H9 (cell line): ENCODE results near the gene DBX2. TPM values are rescaled to one million over a fixed set of nuclear protein-coding genes. Genes with fewer than 3 reads are reported as not detected.

Experiments
- DNase-seq: peaks from one replicate; pipeline ENCODE4 v3.0.0-alpha.2; 2017
- H2AFZ ChIP-seq: one replicate; pipeline ENCODE4 v1.6.1; 2013; ENCODE audit warnings: mild to moderate bottlenecking, low read length, control low read depth, moderate library complexity
- H2AK5ac ChIP-seq: 2 replicates; pipeline ENCODE4 v1.6.1; 2013; ENCODE audit warnings: low read length, control low read depth, mixed read lengths; ENCODE audit not compliant: insufficient read length
- H2BK120ac ChIP-seq: one replicate; pipeline ENCODE4 v1.6.1; 2013; ENCODE audit warnings: low read depth, mild to moderate bottlenecking, low read length, control low read depth, inconsistent platforms; ENCODE audit not compliant: poor library complexity, severe bottlenecking
- H2BK12ac ChIP-seq: 2 replicates; pipeline ENCODE4 v1.6.1; 2013; ENCODE audit warnings: low read length, control low read depth, mixed read lengths, low read depth; ENCODE audit not compliant: insufficient read length
- H2BK15ac ChIP-seq: 2 replicates; pipeline ENCODE4 v1.6.1; 2013; ENCODE audit warnings: low read depth, low read length, control low read depth
- H2BK20ac ChIP-seq: one replicate; pipeline ENCODE4 v1.6.1; 2013; ENCODE audit warnings: low read depth, mild to moderate bottlenecking, low read length, control low read depth, inconsistent platforms; ENCODE audit not compliant: poor library complexity, severe bottlenecking
- H2BK5ac ChIP-seq: 2 replicates; pipeline ENCODE4 v1.6.1; 2013; ENCODE audit warnings: low read length, control low read depth, mixed read lengths; ENCODE audit not compliant: insufficient read length
- H3K14ac ChIP-seq: 2 replicates; pipeline ENCODE4 v1.6.1; 2013; ENCODE audit warnings: low read length, control low read depth; ENCODE audit not compliant: insufficient read depth
- H3K18ac ChIP-seq: 2 replicates; pipeline ENCODE4 v1.6.1; 2013; ENCODE audit warnings: low read depth, mild to moderate bottlenecking, mixed read lengths, low read length, control low read depth; ENCODE audit not compliant: insufficient read length
- H3K23ac ChIP-seq: 2 replicates; pipeline ENCODE4 v1.6.1; 2013; ENCODE audit warnings: low read length, control low read depth, mixed read lengths, low read depth; ENCODE audit not compliant: insufficient read length
- H3K23me2 ChIP-seq: 2 replicates; pipeline ENCODE4 v1.6.1; 2013; ENCODE audit warnings: low read depth, mild to moderate bottlenecking, mixed read lengths, low read length, control low read depth; ENCODE audit not compliant: insufficient read length, poor library complexity, severe bottlenecking
- H3K27ac ChIP-seq: 2 replicates; pipeline ENCODE4 v1.5.1; 2013; ENCODE audit warnings: low read length, control low read depth, mixed read lengths, low read depth; ENCODE audit not compliant: insufficient read length
- H3K27me3 ChIP-seq: 2 replicates; pipeline ENCODE4 v1.6.1; 2013; ENCODE audit warnings: low read length, control low read depth, inconsistent platforms; ENCODE audit not compliant: insufficient read depth
- H3K4ac ChIP-seq: 2 replicates; pipeline ENCODE4 v1.6.1; 2013; ENCODE audit warnings: low read depth, mild to moderate bottlenecking, control low read depth, inconsistent platforms, low read length, moderate library complexity
- H3K4me1 ChIP-seq: 2 replicates; pipeline ENCODE4 v1.6.1; 2013; ENCODE audit warnings: low read length, control low read depth, inconsistent platforms; ENCODE audit not compliant: insufficient read depth
- H3K4me2 ChIP-seq: 2 replicates; pipeline ENCODE4 v1.6.1; 2013; ENCODE audit warnings: low read length, control low read depth, mixed read lengths; ENCODE audit not compliant: insufficient read length, insufficient read depth
- H3K56ac ChIP-seq: 2 replicates; pipeline ENCODE4 v1.6.1; 2013; ENCODE audit warnings: low read depth, mild to moderate bottlenecking, mixed read lengths, low read length, control low read depth; ENCODE audit not compliant: insufficient read length
- H3K79me1 ChIP-seq: 2 replicates; pipeline ENCODE4 v1.6.1; 2013; ENCODE audit warnings: low read depth, mild to moderate bottlenecking, moderate library complexity, low read length, control low read depth, inconsistent platforms; ENCODE audit not compliant: insufficient read depth, poor library complexity, severe bottlenecking
- H3K79me2 ChIP-seq: 2 replicates; pipeline ENCODE4 v1.6.1; 2013; ENCODE audit warnings: low read length, control low read depth, inconsistent platforms; ENCODE audit not compliant: insufficient read depth
- H3K9ac ChIP-seq: 2 replicates; pipeline ENCODE4 v1.6.1; 2013; ENCODE audit warnings: low read length, control low read depth, mixed read lengths; ENCODE audit not compliant: insufficient read length; ENCODE audit errors: extremely low read depth
- H3K9me3 ChIP-seq: one replicate; pipeline ENCODE4 v1.6.1; 2013; ENCODE audit warnings: low read depth, low read length, inconsistent platforms; ENCODE audit not compliant: control insufficient read depth
- H3T11ph ChIP-seq: one replicate; pipeline ENCODE4 v1.6.1; 2013; ENCODE audit warnings: mild to moderate bottlenecking, low read length, control low read depth, inconsistent platforms
- H4K20me1 ChIP-seq: one replicate; pipeline ENCODE4 v1.6.1; 2013; ENCODE audit not compliant: control insufficient read depth, insufficient read length, insufficient read depth
- H4K5ac ChIP-seq: 2 replicates; pipeline ENCODE4 v1.6.1; 2013; ENCODE audit warnings: low read depth, mild to moderate bottlenecking, mixed read lengths, low read length, control low read depth; ENCODE audit not compliant: insufficient read length
- H4K8ac ChIP-seq: replicated peaks from 2 replicates; pipeline ENCODE4 v1.6.1; 2013; ENCODE audit warnings: low read length, control low read depth, mixed read lengths, low read depth; ENCODE audit not compliant: insufficient read length
- H4K91ac ChIP-seq: 2 replicates; pipeline ENCODE4 v1.6.1; 2013; ENCODE audit warnings: low read depth, mild to moderate bottlenecking, moderate library complexity, mixed read lengths, low read length, control low read depth; ENCODE audit not compliant: insufficient read length
- H3K27ac Mint-ChIP-seq, 3 experiments: 2 replicates in 2 of 3; 3 replicates in 1 of 3; pipeline ENCODE4 v1.8.0; 2020 to 2021; ENCODE audit warnings: mixed read lengths in 3 of 3, mild to moderate bottlenecking in 1 of 3, moderate library complexity in 1 of 3
- H3K27me3 Mint-ChIP-seq: 2 replicates; pipeline ENCODE4 v1.8.0; 2021; ENCODE audit warnings: low read depth, mild to moderate bottlenecking, moderate library complexity, mixed read lengths
- H3K36me3 Mint-ChIP-seq, 3 experiments: 2 replicates in 2 of 3; 3 replicates in 1 of 3; pipeline ENCODE4 v1.8.0; 2020 to 2021; ENCODE audit warnings: low read depth in 3 of 3, mixed read lengths in 3 of 3; ENCODE audit not compliant: insufficient read depth in 1 of 3
- H3K4me1 Mint-ChIP-seq, 2 experiments: 2 replicates each; pipeline ENCODE4 v1.8.0; 2020; ENCODE audit warnings: mixed read lengths in 2 of 2
- H3K4me3 Mint-ChIP-seq, 2 experiments: 2 replicates in 1 of 2; 3 replicates in 1 of 2; pipeline ENCODE4 v1.8.0; 2020 to 2021; ENCODE audit warnings: mild to moderate bottlenecking in 2 of 2, mixed read lengths in 2 of 2, moderate library complexity in 1 of 2
- H3K9me3 Mint-ChIP-seq, 2 experiments: 2 replicates in 1 of 2; 3 replicates in 1 of 2; pipeline ENCODE4 v1.8.0; 2020; ENCODE audit warnings: mild to moderate bottlenecking in 2 of 2, mixed read lengths in 2 of 2, moderate library complexity in 1 of 2
- CTCF ChIP-seq: fragments of 200-600 bp; sonication (generic); conservative IDR thresholded peaks from 3 replicates; pipeline ENCODE4 v1.8.0; 2021; ENCODE audit warnings: antibody characterized with exemption, mild to moderate bottlenecking
- WGBS: extraction: QIAGEN DNeasy Blood & Tissue Kit; methylation state at CpG from one replicate; pipeline ENCODE4 v1.1.7; 2013; ENCODE audit warnings: missing lambda C conversion rate, low lambda C conversion rate, mixed read lengths; ENCODE audit not compliant: insufficient read length; ENCODE audit errors: extremely low coverage; 5-methylcytosine and 5-hydroxymethylcytosine counted together
- total RNA-seq: library from RNA; stranded (reverse); gene quantifications from 2 replicates; pipeline ENCODE4 v1.2.1, GENCODE V29; 2021

The DBX2 gene
- total RNA-seq, 1 experiment from 2014 or later: not detected

- H3K18ac ChIP-seq: no peak overlapping the region
- H3K79me1 ChIP-seq: no peaks in the 10 kb centered on the region
- no peak overlapping the region for H3K27ac ChIP-seq
- WGBS: no CpG with 5 or more reads among the region's 4 CpGs
- H2AK5ac ChIP-seq: no peak overlapping the region
- no peak overlapping the region for H2BK5ac ChIP-seq
- no peak overlapping the region for H3K23ac ChIP-seq
- H3K14ac ChIP-seq: no peak overlapping the region
- H3K4me2 ChIP-seq: no peak overlapping the region
- no peak overlapping the region for H4K5ac ChIP-seq
- no peak overlapping the region for H2BK12ac ChIP-seq
- peaks cover 5 to 11% (median 6%) of the 10 kb centered on the region in 3 experiments for H3K36me3 Mint-ChIP-seq
- no peak overlapping the region for H3K27ac Mint-ChIP-seq
- H2BK120ac ChIP-seq: no peak overlapping the region
- H3K4me3 Mint-ChIP-seq: no peak overlapping the region
- no peaks in the 10 kb centered on the region for H3K27me3 ChIP-seq
- no peaks in the 10 kb centered on the region for H3K23me2 ChIP-seq
- no peak overlapping the region for H3K9ac ChIP-seq
- H4K20me1 ChIP-seq: no peaks in the 10 kb centered on the region
- H4K91ac ChIP-seq: no peak overlapping the region
- no peak overlapping the region for H3T11ph ChIP-seq
- H2BK20ac ChIP-seq: no peak overlapping the region
- H2BK15ac ChIP-seq: no peak overlapping the region
- peaks cover 4 to 5% of the 10 kb centered on the region in 2 experiments for H3K4me1 Mint-ChIP-seq
- no peak overlapping the region for H3K56ac ChIP-seq
- DNase-seq: no peak
- no peaks in the 10 kb centered on the region; the same call in 1 of the 2 replicates for H3K27me3 Mint-ChIP-seq
- no peaks in the 10 kb centered on the region for H3K79me2 ChIP-seq
- H4K8ac ChIP-seq: no peak overlapping the region
- no peak overlapping the region for H3K4ac ChIP-seq
- TF ChIP-seq CTCF: no peak
- H2AFZ ChIP-seq: no peak overlapping the region
- H3K4me1 ChIP-seq: no peaks in the 10 kb centered on the region
- peaks cover 14 to 19% of the 10 kb centered on the region in 2 experiments for H3K9me3 Mint-ChIP-seq
- H3K9me3 ChIP-seq: no peaks in the 10 kb centered on the region
These were observed 38.6 kb upstream of the DBX2 start for GRCh38 chr12:45089411-45090075.
